Panc1 (cell line): ENCODE data around the gene ACIN1. TPM values are rescaled to one million over a fixed set of nuclear protein-coding genes. Genes with fewer than 3 reads are reported as not detected.

Experiments used
- ATAC-seq: fragments of 200-7000 bp; cut with Tn5 transposase; 2 replicates; pipeline ENCODE4 v1.9.1; 2020; ENCODE audit warnings: mild to moderate bottlenecking, moderate library complexity
- BruUV-seq: library from RNA; stranded (reverse); fragments of 400-500 nt; replicated peaks from 2 replicates; lab custom pipeline; 2021; lab: Mats Ljungman, UMichigan
- CTCF ChIA-PET: fragments of 300-600 bp; sonication (Branson Sonifier 250); formaldehyde crosslinking; loops from one replicate; lab custom pipeline; 2022; ENCODE audit warnings: antibody characterized with exemption; lab: Charles Lee
- POLR2A ChIA-PET: fragments of 300-600 bp; sonication (Branson Sonifier 250); formaldehyde crosslinking; loops from one replicate; lab custom pipeline; 2022; ENCODE audit warnings: antibody characterized with exemption; lab: Charles Lee
- DNase-seq: peaks from one replicate; pipeline ENCODE4 v3.0.0-alpha.2; 2010; ENCODE audit warnings: low read depth, low spot score
- H3K27ac ChIP-seq: 2 replicates; pipeline ENCODE4 v1.5.1; 2011; ENCODE audit warnings: mild to moderate bottlenecking, low read length, inconsistent platforms
- H3K27me3 ChIP-seq: fragments of 200-500 bp; sonication (Bioruptor generic); 2 replicates; pipeline ENCODE4 v1.6.0; 2014; ENCODE audit warnings: low read length, inconsistent platforms; ENCODE audit not compliant: control insufficient read depth, insufficient read depth
- H3K36me3 ChIP-seq: fragments of 200-500 bp; sonication (Bioruptor generic); 2 replicates; pipeline ENCODE4 v1.5.1; 2014; ENCODE audit warnings: inconsistent platforms, mild to moderate bottlenecking, low read length, moderate library complexity; ENCODE audit not compliant: control insufficient read depth, insufficient read depth
- H3K4me1 ChIP-seq: 2 replicates; pipeline ENCODE4 v1.5.1; 2011; ENCODE audit warnings: inconsistent platforms, mild to moderate bottlenecking, low read length, moderate library complexity; ENCODE audit not compliant: control insufficient read depth, insufficient read depth
- H3K4me3 ChIP-seq, 2 experiments: 2 replicates each; pipeline ENCODE4 v1.5.1; 2011 to 2012; ENCODE audit warnings: low read depth in 2 of 2, low read length in 2 of 2, mild to moderate bottlenecking in 2 of 2, inconsistent platforms in 1 of 2, moderate library complexity in 1 of 2
- H3K9me3 ChIP-seq: fragments of 200-500 bp; sonication (Bioruptor generic); 2 replicates; pipeline ENCODE4 v1.5.1; 2014; ENCODE audit warnings: low read depth, mild to moderate bottlenecking, inconsistent platforms, low read length, moderate library complexity; ENCODE audit not compliant: control insufficient read depth, insufficient read depth
- CTCF ChIP-seq: fragments of 450-650 bp; IDR thresholded peaks from 2 replicates; pipeline ENCODE4 v1.5.1; 2017; ENCODE audit warnings: mild to moderate bottlenecking
- POLR2AphosphoS5 ChIP-seq: IDR thresholded peaks from 2 replicates; pipeline ENCODE4 v1.6.1; 2012; ENCODE audit warnings: mild to moderate bottlenecking, low read depth, low read length, moderate library complexity
- SIN3A ChIP-seq: IDR thresholded peaks from 2 replicates; pipeline ENCODE4 v1.6.1; 2012; ENCODE audit warnings: low read depth, mild to moderate bottlenecking, low read length, moderate library complexity, borderline replicate concordance; ENCODE audit not compliant: insufficient read depth
- TCF7L2 ChIP-seq: IDR thresholded peaks from 2 replicates; pipeline ENCODE4 v1.6.1; 2011; ENCODE audit warnings: mild to moderate bottlenecking, low read depth, low read length, inconsistent platforms
- in situ Hi-C: cut with HindIII; loops from 2 replicates; pipeline ENCODE4 v1.10.0; 2016; ENCODE audit warnings: low sequenced_read_pairs, low pct_unique_long_range_greater_than_20kb
- intact Hi-C: fragments of 100-400 bp; cut with micrococcal nuclease; formaldehyde crosslinking; loops from one replicate; pipeline ENCODE4 v1.10.0; 2022; ENCODE audit not compliant: unreplicated experiment
- total RNA-seq: library from RNA; stranded (reverse); gene quantifications from one replicate; pipeline ENCODE4 v1.2.1, GENCODE V29; 2021; ENCODE audit not compliant: unreplicated experiment
- TF ChIP-seq, protein P1 (sequence below), 2 experiments: IDR thresholded peaks; 2 replicates each; pipeline ENCODE4 v1.6.1; 2011 to 2012; ENCODE audit warnings: low read depth in 2 of 2, control low read depth in 1 of 2, low read length in 1 of 2, mild to moderate bottlenecking in 1 of 2, moderate library complexity in 1 of 2; ENCODE audit not compliant: insufficient read depth in 1 of 2

ACIN1 gene
- total RNA-seq, 1 experiment from 2014 or later: 162 TPM

DNA sequence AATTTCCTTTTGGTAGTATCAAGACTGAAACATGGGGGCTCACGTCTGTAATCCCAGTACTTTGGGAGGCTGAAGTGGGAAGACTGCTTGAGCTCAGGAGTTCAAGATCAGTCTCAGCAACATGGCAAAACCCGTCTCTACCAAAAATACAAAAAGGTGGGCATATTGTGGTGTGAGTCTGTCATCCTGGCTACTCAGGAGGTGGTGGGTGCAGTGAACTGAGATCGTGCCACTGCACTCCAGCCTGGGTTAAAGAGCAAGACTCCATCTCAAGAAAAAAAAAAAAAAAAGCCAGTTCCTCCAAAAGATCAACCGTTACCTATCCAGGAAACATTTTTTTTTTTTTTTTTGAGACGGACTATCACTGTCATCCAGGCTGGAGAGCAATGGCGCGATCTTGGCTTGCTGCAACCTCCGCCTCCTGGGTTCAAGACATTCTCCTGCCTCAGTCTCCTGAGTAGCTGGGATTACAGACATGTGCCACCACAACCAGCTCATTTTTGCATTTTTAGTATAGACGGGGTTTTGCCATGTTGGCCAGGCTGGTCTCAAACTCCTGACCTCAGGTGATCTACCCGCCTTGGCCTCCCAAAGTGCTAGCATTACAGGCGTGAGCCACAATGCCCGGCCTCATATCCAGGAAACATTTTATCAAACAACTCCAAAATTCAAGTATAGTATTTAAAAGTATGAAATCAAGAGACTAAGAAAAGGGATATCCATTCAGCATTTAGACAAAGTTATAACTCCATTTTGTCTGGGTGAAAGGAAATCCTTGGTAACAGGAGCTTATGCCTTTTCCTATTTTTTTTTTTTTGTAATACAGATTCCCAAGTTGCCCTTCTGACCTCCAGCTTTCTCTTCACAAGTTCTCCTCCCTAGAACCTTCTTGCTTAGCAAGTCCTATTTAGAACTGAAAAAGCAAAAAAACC lies 3.4 kb downstream of the ACIN1 start:
- no peak for ATAC-seq
- Histone ChIP-seq H3K27ac (no peak overlapping the region), H3K9me3 (no peaks in the 10 kb centered on the region), H3K36me3 (peaks cover 50% of the 10 kb centered on the region), H3K4me3 (no peak overlapping the region), H3K4me1 (peaks cover 6% of the 10 kb centered on the region), H3K27me3 (no peaks in the 10 kb centered on the region)
- intact Hi-C loops (no loop called here), in situ Hi-C loops (no loop called here)
- CTCF ChIA-PET: interaction anchor here (1.1 kb wide), 1 partner anchor 23 kb away, joined by 4 read pairs; no protein-coding TSS in a partner anchor
- no peak for DNase-seq
- TF ChIP-seq TCF7L2 (no peak), SIN3A (no peak), CTCF (no peak), POLR2AphosphoS5 (no peak)
- TF ChIP-seq, protein P1, sequence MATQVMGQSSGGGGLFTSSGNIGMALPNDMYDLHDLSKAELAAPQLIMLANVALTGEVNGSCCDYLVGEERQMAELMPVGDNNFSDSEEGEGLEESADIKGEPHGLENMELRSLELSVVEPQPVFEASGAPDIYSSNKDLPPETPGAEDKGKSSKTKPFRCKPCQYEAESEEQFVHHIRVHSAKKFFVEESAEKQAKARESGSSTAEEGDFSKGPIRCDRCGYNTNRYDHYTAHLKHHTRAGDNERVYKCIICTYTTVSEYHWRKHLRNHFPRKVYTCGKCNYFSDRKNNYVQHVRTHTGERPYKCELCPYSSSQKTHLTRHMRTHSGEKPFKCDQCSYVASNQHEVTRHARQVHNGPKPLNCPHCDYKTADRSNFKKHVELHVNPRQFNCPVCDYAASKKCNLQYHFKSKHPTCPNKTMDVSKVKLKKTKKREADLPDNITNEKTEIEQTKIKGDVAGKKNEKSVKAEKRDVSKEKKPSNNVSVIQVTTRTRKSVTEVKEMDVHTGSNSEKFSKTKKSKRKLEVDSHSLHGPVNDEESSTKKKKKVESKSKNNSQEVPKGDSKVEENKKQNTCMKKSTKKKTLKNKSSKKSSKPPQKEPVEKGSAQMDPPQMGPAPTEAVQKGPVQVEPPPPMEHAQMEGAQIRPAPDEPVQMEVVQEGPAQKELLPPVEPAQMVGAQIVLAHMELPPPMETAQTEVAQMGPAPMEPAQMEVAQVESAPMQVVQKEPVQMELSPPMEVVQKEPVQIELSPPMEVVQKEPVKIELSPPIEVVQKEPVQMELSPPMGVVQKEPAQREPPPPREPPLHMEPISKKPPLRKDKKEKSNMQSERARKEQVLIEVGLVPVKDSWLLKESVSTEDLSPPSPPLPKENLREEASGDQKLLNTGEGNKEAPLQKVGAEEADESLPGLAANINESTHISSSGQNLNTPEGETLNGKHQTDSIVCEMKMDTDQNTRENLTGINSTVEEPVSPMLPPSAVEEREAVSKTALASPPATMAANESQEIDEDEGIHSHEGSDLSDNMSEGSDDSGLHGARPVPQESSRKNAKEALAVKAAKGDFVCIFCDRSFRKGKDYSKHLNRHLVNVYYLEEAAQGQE (IDR thresholded peaks at IDR 0.05; ENCODE audit: insufficient read depth in 1 of 2, low read depth in 2 of 2, low read length in 1 of 2): no peak
- POLR2A ChIA-PET: no interaction called here
- BruUV-seq: no TSS peak

- Histone ChIP-seq H3K27ac (no peak overlapping the region), H3K4me1 (peaks cover 6% of the 10 kb centered on the region; the same call in 1 of the 2 replicates), H3K9me3 (no peaks in the 10 kb centered on the region), H3K4me3 (no peak overlapping the region), H3K36me3 (peaks cover 55% of the 10 kb centered on the region), H3K27me3 (no peaks in the 10 kb centered on the region)
- DNase-seq (no peak), ATAC-seq (no peak)
- ChIA-PET CTCF (no interaction called here), POLR2A (no interaction called here)
- no TSS peak for BruUV-seq
- in situ Hi-C loops (no loop called here), intact Hi-C loops (no loop called here)
- TF ChIP-seq SIN3A: no peak
- no peak for TF ChIP-seq TCF7L2
- TF ChIP-seq, protein P1 (IDR thresholded peaks at IDR 0.05; ENCODE audit: insufficient read depth in 1 of 2, low read depth in 2 of 2, low read length in 1 of 2): no peak
- TF ChIP-seq POLR2AphosphoS5: no peak
Measured at GRCh38 chr14:23090254-23090636, 4.7 kb downstream of the ACIN1 start.
